ENCODE results near the gene SPDYE1.
A peak's percentile ranks its signal among the peaks of the same experiment; 100 is the strongest.
"Not testable (repeated sequence)": the region's sequence is repeated elsewhere in the genome, so short reads cannot be mapped to it uniquely, and the experiment has no call there.

The SPDYE1 gene

DNA sequence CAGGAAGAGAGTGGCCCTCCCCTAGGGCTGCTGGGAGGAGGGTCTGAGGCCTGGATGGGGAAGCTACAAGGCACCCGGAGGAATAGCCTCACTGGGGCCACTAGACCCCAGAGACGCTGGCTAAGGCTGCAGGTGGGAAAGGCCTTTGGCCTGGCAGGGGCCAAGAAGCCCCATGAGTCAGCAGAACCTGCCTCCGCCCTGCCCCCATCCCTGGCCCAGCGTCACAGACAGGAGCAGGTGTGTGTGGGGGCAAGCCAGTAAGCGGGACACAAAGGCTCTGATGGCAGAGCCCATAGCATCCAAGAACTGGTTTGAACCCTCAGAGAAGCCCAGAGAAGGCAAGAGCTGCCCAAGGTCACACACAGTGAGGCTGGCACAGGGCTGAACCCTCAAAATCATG lies 27.0 kb upstream of the SPDYE1 start:
- H3K4me3 ChIP-seq (ENCODE audit: low read depth, low read length); DNase-seq (ENCODE audit: low read depth): not testable (repeated sequence)

DNA sequence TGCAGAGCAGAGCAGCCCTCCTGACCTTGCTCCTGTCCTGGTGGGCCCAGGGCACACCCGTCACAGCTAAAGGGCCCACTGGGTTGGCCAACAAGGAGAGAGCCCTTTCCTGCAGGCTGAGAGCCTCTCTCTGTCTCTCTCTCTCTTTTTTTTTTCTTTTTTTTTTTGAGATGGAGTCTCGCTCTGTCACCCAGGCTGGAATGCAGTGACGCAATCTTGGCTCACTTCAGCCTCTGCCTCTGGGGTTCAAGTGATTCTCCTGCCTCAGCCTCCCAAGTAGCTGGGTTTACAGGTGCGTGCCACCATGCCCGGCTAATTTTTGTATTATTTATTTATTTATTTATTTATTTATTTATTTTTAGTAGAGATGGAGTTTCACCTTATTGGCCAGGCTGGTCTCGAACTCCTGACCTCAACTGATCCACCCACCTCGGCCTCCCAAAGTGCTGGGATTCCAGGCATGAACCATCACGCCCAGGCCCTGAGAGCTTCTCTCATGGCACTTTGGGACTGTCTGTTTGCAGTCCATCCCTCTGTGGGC lies 23.6 kb upstream of the SPDYE1 start:
- not testable (repeated sequence) for DNase-seq (ENCODE audit: low read depth); H3K4me3 ChIP-seq (ENCODE audit: low read depth, low read length)

DNA sequence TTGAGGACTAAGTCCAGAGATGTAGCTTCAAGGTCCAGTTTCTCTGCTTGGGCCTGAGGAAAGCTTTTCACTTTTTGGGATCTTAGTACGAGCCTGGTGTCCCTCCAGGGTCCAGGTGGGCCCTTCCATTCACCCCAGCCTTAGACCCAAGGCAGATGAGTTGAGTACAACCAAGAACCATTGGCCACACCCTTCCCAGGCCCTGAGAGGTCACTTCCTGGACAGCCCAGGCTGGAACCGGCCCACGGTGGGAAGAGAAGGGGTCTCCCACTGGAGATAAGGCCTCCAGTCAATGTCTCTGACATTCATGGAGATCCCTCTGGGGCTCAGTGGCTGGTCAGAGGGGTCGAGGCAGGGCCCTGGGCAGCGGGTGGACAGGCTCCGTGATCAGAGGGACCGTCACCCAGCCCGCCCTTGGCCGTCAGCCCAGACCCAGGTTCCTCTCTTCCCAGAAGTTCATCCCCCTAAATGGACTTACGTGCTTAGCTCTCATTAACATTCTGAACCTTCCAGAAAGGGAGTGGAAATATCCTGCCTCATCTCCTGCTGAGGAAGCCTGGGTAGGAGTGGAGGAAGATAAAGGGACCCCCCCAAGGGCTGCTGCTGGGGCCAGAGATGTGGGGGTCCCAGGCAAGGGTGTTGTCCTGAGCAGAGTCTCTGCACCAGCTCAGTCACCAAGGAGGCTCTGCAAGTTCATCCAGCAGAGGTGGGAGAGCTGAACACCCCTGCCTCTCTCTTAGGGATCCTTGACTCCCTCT lies 22.8 kb upstream of the SPDYE1 start:
- H3K4me3 ChIP-seq (ENCODE audit: low read depth, low read length); DNase-seq (ENCODE audit: low read depth): not testable (repeated sequence)

DNA sequence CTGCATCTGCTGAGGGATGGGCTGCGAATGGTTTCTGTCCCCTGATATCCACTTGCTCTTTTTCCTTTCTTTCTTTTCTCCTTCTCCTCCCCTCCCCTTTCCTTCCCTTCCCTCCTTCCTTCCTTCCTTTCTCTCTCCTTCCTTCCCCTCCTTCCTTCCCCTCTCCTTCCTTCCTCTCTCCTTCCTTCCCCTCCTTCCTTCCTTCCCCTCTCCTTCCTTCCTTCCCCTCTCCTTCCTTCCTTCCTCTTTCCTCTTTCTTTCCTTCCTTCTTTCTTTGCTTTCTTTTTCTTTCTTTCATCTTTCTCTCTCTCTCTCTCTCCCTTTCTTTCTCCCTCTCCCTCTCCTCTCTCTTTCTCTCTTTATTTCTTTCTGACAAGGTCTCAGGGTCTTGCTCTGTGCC lies 20.2 kb upstream of the SPDYE1 start:
- DNase-seq (ENCODE audit: low read depth), result no peak
- H3K4me3 ChIP-seq (ENCODE audit: low read depth, low read length), result no peak overlapping the region
- TF ChIP-seq POLR2A (IDR thresholded peaks at IDR 0.05; ENCODE audit: extremely low read depth, insufficient read length) (no peak), MYC (IDR thresholded peaks at IDR 0.05; ENCODE audit: low read depth, low read length) (no peak)
- TF ChIP-seq, protein P1, sequence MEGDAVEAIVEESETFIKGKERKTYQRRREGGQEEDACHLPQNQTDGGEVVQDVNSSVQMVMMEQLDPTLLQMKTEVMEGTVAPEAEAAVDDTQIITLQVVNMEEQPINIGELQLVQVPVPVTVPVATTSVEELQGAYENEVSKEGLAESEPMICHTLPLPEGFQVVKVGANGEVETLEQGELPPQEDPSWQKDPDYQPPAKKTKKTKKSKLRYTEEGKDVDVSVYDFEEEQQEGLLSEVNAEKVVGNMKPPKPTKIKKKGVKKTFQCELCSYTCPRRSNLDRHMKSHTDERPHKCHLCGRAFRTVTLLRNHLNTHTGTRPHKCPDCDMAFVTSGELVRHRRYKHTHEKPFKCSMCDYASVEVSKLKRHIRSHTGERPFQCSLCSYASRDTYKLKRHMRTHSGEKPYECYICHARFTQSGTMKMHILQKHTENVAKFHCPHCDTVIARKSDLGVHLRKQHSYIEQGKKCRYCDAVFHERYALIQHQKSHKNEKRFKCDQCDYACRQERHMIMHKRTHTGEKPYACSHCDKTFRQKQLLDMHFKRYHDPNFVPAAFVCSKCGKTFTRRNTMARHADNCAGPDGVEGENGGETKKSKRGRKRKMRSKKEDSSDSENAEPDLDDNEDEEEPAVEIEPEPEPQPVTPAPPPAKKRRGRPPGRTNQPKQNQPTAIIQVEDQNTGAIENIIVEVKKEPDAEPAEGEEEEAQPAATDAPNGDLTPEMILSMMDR (IDR thresholded peaks at IDR 0.05; ENCODE audit: low read depth, low read length), result no peak
- TF ChIP-seq, protein P2, sequence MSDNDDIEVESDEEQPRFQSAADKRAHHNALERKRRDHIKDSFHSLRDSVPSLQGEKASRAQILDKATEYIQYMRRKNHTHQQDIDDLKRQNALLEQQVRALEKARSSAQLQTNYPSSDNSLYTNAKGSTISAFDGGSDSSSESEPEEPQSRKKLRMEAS (IDR thresholded peaks at IDR 0.05; ENCODE audit: low read depth, low read length), result no peak

DNA sequence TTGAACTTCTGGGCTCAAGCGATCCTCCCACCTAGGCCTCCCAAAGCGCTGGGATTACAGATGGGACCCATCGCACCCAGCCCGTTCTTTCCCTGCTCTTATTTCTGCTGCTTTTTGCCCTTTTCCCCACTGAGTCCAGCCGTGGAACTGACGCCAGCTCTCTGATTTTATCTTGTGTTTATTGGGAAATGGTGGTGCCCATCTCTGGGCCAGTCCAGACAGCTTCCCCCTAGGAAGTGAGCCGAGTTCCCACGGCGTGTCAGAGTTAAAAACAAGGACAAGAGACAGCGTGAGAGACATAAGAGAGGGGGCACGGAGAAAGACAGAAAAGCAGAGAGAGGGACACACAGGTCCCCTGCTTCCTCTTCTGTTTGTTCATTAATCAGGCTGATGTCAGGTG lies 19.6 kb upstream of the SPDYE1 start:
- H3K4me3 ChIP-seq (ENCODE audit: low read depth, low read length); DNase-seq (ENCODE audit: low read depth): not testable (repeated sequence)

GRCh38 chr7:43982848-43983247 lies 14.8 kb upstream of the SPDYE1 start:
- DNase-seq (ENCODE audit: low read depth); H3K4me3 ChIP-seq (ENCODE audit: low read depth, low read length): not testable (repeated sequence)

GRCh38 chr7:43983736-43984135 lies 14.0 kb upstream of the SPDYE1 start:
- not testable (repeated sequence) for DNase-seq (ENCODE audit: low read depth); H3K4me3 ChIP-seq (ENCODE audit: low read depth, low read length)

- peak; percentile 82 for DNase-seq (ENCODE audit: low read depth)
- TF ChIP-seq, protein P1 (IDR thresholded peaks at IDR 0.05; ENCODE audit: low read depth, low read length), result peak; percentile 57
- H3K4me3 ChIP-seq (ENCODE audit: low read depth, low read length), result not testable (repeated sequence)
Measured at GRCh38 chr7:43985904-43986864, 11.5 kb upstream of the SPDYE1 start.

DNA sequence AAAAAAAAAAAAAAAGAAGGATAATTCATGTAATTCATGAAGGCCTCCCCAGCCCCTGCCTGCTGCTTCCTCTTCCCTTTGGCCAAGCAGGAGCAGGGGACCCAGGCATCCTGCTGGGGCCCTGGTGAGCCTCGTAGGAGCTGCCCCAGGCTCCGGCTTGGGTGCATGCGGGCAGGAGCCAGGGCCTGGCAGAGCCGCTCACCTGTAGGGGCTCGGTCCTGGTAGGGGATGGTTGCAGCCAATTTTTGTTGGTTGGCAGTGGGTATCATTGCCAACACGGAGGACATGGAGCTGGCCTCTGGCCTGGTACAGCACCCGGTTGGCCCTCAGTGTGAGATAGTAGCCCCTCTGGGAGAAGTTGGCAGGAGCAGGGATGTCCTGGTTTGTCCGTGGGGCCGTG lies 10.2 kb upstream of the SPDYE1 start:
- H3K4me3 ChIP-seq (ENCODE audit: low read depth, low read length); DNase-seq (ENCODE audit: low read depth): not testable (repeated sequence)

- not testable (repeated sequence) for H3K4me3 ChIP-seq (ENCODE audit: low read depth, low read length); DNase-seq (ENCODE audit: low read depth)
Measured at GRCh38 chr7:43990011-43990585, 7.6 kb upstream of the SPDYE1 start.

GRCh38 chr7:43990829-43991228 lies 6.9 kb upstream of the SPDYE1 start:
- not testable (repeated sequence) for DNase-seq (ENCODE audit: low read depth); H3K4me3 ChIP-seq (ENCODE audit: low read depth, low read length)

DNA sequence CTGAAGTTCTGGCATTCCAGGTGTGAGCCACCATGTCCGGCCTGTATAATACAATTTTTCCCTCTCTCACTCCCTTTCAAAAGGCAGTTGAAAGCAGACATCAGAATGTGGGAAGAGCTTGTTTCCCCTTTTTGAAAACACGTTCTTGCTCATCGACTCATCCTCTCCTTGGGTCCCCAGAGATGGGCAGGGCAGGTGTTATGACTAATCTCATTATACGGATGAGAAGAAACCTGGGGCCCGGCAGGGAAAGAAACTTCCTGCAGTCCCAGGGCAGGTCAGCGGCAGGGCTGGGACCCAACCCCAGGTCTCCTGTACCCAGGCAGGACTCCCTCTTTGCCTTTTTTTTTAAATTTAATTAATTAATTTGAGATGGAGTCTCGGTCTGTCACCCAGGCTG lies 4.8 kb upstream of the SPDYE1 start:
- DNase-seq (ENCODE audit: low read depth), result peak; percentile 53
- H3K4me3 ChIP-seq (ENCODE audit: low read depth, low read length), result not testable (repeated sequence)

DNA sequence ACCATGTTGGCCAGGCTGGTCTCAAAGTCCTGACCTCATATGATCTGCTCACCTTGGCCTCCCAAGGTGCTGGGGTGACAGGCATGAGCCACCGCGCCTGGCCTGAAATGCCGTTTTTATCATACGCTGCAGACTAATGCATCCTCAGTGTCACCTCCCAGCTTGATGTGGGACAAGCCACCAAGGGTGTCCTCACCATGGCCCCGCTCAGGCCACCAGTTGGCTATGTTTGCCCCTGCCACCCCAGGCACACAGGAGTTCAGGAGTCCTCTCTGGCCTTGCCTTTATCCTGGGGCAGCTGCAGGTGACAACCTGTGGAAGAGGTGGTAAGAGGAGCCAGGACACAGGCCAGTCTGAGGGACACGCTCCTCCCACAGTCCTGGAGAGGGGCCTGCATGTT lies 3.0 kb upstream of the SPDYE1 start:
- not testable (repeated sequence) for H3K4me3 ChIP-seq (ENCODE audit: low read depth, low read length); DNase-seq (ENCODE audit: low read depth)

DNA sequence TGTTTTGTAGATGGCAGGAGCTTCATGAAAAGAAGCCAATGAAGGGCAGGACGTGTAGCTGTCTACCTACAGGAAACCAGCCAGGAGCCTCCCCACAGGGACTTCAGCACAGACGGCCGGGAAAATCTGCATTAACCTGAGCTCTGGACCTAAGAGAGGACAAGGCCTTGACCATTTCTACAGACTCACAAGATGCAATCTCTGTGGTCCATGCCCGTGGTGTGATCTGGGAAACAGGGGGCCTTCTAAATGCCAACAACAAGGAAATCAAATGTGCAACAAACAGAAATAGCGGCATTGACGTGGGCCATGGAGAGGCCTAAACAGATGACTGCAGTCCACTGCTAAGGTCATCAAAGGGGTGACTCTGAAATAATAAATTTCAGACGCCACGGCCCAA lies 14.4 kb downstream of the SPDYE1 start:
- not testable (repeated sequence) for DNase-seq (ENCODE audit: low read depth)

GRCh38 chr7:44015090-44015489 lies 17.4 kb downstream of the SPDYE1 start:
- H3K4me3 ChIP-seq (ENCODE audit: low read depth, low read length); DNase-seq (ENCODE audit: low read depth): not testable (repeated sequence)

More for the DNA sequence above, 14.4 kb downstream of the SPDYE1 start:
- H3K4me3 ChIP-seq (ENCODE audit: low read depth, low read length), result not testable (repeated sequence)
